ENCODE data around the gene CDC73. TPM values are rescaled to one million over a fixed set of nuclear protein-coding genes. Genes with fewer than 3 reads are reported as not detected.

The CDC73 gene
- total RNA-seq, 1 donor, result 29.7 TPM

- Histone ChIP-seq H3K4me1 (ENCODE audit: insufficient read depth, low read length) (peaks cover 6% of the 10 kb centered on the region), H3K36me3 (ENCODE audit: insufficient read depth, low read length) (peaks cover 30% of the 10 kb centered on the region), H2AFZ (ENCODE audit: low read length) (no peak overlapping the region), H3K9me3 (ENCODE audit: low read depth, low read length) (no peaks in the 10 kb centered on the region), H3K27ac (ENCODE audit: low read depth, low read length) (no peak overlapping the region), H3K27me3 (ENCODE audit: insufficient read depth, low read length) (no peaks in the 10 kb centered on the region), H3K79me2 (ENCODE audit: insufficient read depth, low read length) (peaks cover 71% of the 10 kb centered on the region), H3K4me2 (ENCODE audit: insufficient read depth, low read length) (no peak overlapping the region), H3K4me3 (ENCODE audit: insufficient read depth, low read length) (no peak overlapping the region), H4K20me1 (ENCODE audit: insufficient read depth, low read length) (peaks cover 31% of the 10 kb centered on the region)
- TF ChIP-seq CTCF (IDR thresholded peaks at IDR 0.05; ENCODE audit: extremely low read depth, low read depth, low read length), result no peak
- no peak for DNase-seq (ENCODE audit: insufficient read length, low spot score, missing footprints)
Observed at GRCh38 chr1:193125369-193125768, 3.5 kb downstream of the CDC73 start.

- Histone ChIP-seq H3K4me3 (ENCODE audit: insufficient read depth, low read length) (no peak overlapping the region), H3K36me3 (ENCODE audit: insufficient read depth, low read length) (peaks cover 49% of the 10 kb centered on the region), H3K27me3 (ENCODE audit: insufficient read depth, low read length) (no peaks in the 10 kb centered on the region), H2AFZ (ENCODE audit: low read length) (no peak overlapping the region), H3K4me1 (ENCODE audit: insufficient read depth, low read length) (no peaks in the 10 kb centered on the region), H3K9me3 (ENCODE audit: low read depth, low read length) (no peaks in the 10 kb centered on the region), H3K27ac (ENCODE audit: low read depth, low read length) (no peak overlapping the region), H3K79me2 (ENCODE audit: insufficient read depth, low read length) (peaks cover 66% of the 10 kb centered on the region), H3K4me2 (ENCODE audit: insufficient read depth, low read length) (no peak overlapping the region), H4K20me1 (ENCODE audit: insufficient read depth, low read length) (peaks cover 11% of the 10 kb centered on the region)
- no peak for TF ChIP-seq CTCF (IDR thresholded peaks at IDR 0.05; ENCODE audit: extremely low read depth, low read depth, low read length)
- DNase-seq (ENCODE audit: insufficient read length, low spot score, missing footprints), result no peak
Observed at GRCh38 chr1:193131266-193131860, 9.5 kb downstream of the CDC73 start.

GRCh38 chr1:193140254-193140653 lies 18.4 kb downstream of the CDC73 start:
- no peaks in the 10 kb centered on the region for H3K27me3 ChIP-seq (ENCODE audit: insufficient read depth, low read length)
- H3K9me3 ChIP-seq (ENCODE audit: low read depth, low read length), result no peaks in the 10 kb centered on the region
- H4K20me1 ChIP-seq (ENCODE audit: insufficient read depth, low read length), result peaks cover 3% of the 10 kb centered on the region
- H3K27ac ChIP-seq (ENCODE audit: low read depth, low read length), result no peak overlapping the region
- no peak for DNase-seq (ENCODE audit: insufficient read length, low spot score, missing footprints)
- no peak overlapping the region for H2AFZ ChIP-seq (ENCODE audit: low read length)
- no peak for TF ChIP-seq CTCF (IDR thresholded peaks at IDR 0.05; ENCODE audit: extremely low read depth, low read depth, low read length)
- H3K4me2 ChIP-seq (ENCODE audit: insufficient read depth, low read length), result no peak overlapping the region
- no peak overlapping the region for H3K4me3 ChIP-seq (ENCODE audit: insufficient read depth, low read length)
- no peaks in the 10 kb centered on the region for H3K4me1 ChIP-seq (ENCODE audit: insufficient read depth, low read length)
- H3K36me3 ChIP-seq (ENCODE audit: insufficient read depth, low read length), result peaks cover 42% of the 10 kb centered on the region
- peaks cover 29% of the 10 kb centered on the region for H3K79me2 ChIP-seq (ENCODE audit: insufficient read depth, low read length)

- H3K4me3 ChIP-seq (ENCODE audit: insufficient read depth, low read length), result no peak overlapping the region
- TF ChIP-seq CTCF (IDR thresholded peaks at IDR 0.05; ENCODE audit: extremely low read depth, low read depth, low read length), result no peak
- H2AFZ ChIP-seq (ENCODE audit: low read length), result no peak overlapping the region
- no peaks in the 10 kb centered on the region for H3K4me1 ChIP-seq (ENCODE audit: insufficient read depth, low read length)
- no peaks in the 10 kb centered on the region for H3K9me3 ChIP-seq (ENCODE audit: low read depth, low read length)
- H3K27me3 ChIP-seq (ENCODE audit: insufficient read depth, low read length), result no peaks in the 10 kb centered on the region
- no peak for DNase-seq (ENCODE audit: insufficient read length, low spot score, missing footprints)
- H3K79me2 ChIP-seq (ENCODE audit: insufficient read depth, low read length), result peaks cover 33% of the 10 kb centered on the region
- H3K27ac ChIP-seq (ENCODE audit: low read depth, low read length), result no peak overlapping the region
- H3K4me2 ChIP-seq (ENCODE audit: insufficient read depth, low read length), result no peak overlapping the region
- H3K36me3 ChIP-seq (ENCODE audit: insufficient read depth, low read length), result peaks cover 36% of the 10 kb centered on the region
- peaks cover 3% of the 10 kb centered on the region for H4K20me1 ChIP-seq (ENCODE audit: insufficient read depth, low read length)
Observed at GRCh38 chr1:193141804-193142203, 20.0 kb downstream of the CDC73 start.
